H9 (cell line): ENCODE measurements around the gene MAN1B1. TPM values are rescaled to one million over a fixed set of nuclear protein-coding genes. Genes with fewer than 3 reads are reported as not detected.

Experiments used
- DNase-seq: peaks from one replicate; pipeline ENCODE4 v3.0.0-alpha.2; 2017
- H2AFZ ChIP-seq: one replicate; pipeline ENCODE4 v1.6.1; 2013; ENCODE audit warnings: mild to moderate bottlenecking, low read length, control low read depth, moderate library complexity
- H2AK5ac ChIP-seq: 2 replicates; pipeline ENCODE4 v1.6.1; 2013; ENCODE audit warnings: low read length, control low read depth, mixed read lengths; ENCODE audit not compliant: insufficient read length
- H2BK120ac ChIP-seq: one replicate; pipeline ENCODE4 v1.6.1; 2013; ENCODE audit warnings: low read depth, mild to moderate bottlenecking, low read length, control low read depth, inconsistent platforms; ENCODE audit not compliant: poor library complexity, severe bottlenecking
- H2BK12ac ChIP-seq: 2 replicates; pipeline ENCODE4 v1.6.1; 2013; ENCODE audit warnings: low read length, control low read depth, mixed read lengths, low read depth; ENCODE audit not compliant: insufficient read length
- H2BK15ac ChIP-seq: 2 replicates; pipeline ENCODE4 v1.6.1; 2013; ENCODE audit warnings: low read depth, low read length, control low read depth
- H2BK20ac ChIP-seq: one replicate; pipeline ENCODE4 v1.6.1; 2013; ENCODE audit warnings: low read depth, mild to moderate bottlenecking, low read length, control low read depth, inconsistent platforms; ENCODE audit not compliant: poor library complexity, severe bottlenecking
- H2BK5ac ChIP-seq: 2 replicates; pipeline ENCODE4 v1.6.1; 2013; ENCODE audit warnings: low read length, control low read depth, mixed read lengths; ENCODE audit not compliant: insufficient read length
- H3K14ac ChIP-seq: 2 replicates; pipeline ENCODE4 v1.6.1; 2013; ENCODE audit warnings: low read length, control low read depth; ENCODE audit not compliant: insufficient read depth
- H3K18ac ChIP-seq: 2 replicates; pipeline ENCODE4 v1.6.1; 2013; ENCODE audit warnings: low read depth, mild to moderate bottlenecking, mixed read lengths, low read length, control low read depth; ENCODE audit not compliant: insufficient read length
- H3K23ac ChIP-seq: 2 replicates; pipeline ENCODE4 v1.6.1; 2013; ENCODE audit warnings: low read length, control low read depth, mixed read lengths, low read depth; ENCODE audit not compliant: insufficient read length
- H3K23me2 ChIP-seq: 2 replicates; pipeline ENCODE4 v1.6.1; 2013; ENCODE audit warnings: low read depth, mild to moderate bottlenecking, mixed read lengths, low read length, control low read depth; ENCODE audit not compliant: insufficient read length, poor library complexity, severe bottlenecking
- H3K27ac ChIP-seq: 2 replicates; pipeline ENCODE4 v1.5.1; 2013; ENCODE audit warnings: low read length, control low read depth, mixed read lengths, low read depth; ENCODE audit not compliant: insufficient read length
- H3K27me3 ChIP-seq: 2 replicates; pipeline ENCODE4 v1.6.1; 2013; ENCODE audit warnings: low read length, control low read depth, inconsistent platforms; ENCODE audit not compliant: insufficient read depth
- H3K4ac ChIP-seq: 2 replicates; pipeline ENCODE4 v1.6.1; 2013; ENCODE audit warnings: low read depth, mild to moderate bottlenecking, control low read depth, inconsistent platforms, low read length, moderate library complexity
- H3K4me1 ChIP-seq: 2 replicates; pipeline ENCODE4 v1.6.1; 2013; ENCODE audit warnings: low read length, control low read depth, inconsistent platforms; ENCODE audit not compliant: insufficient read depth
- H3K4me2 ChIP-seq: 2 replicates; pipeline ENCODE4 v1.6.1; 2013; ENCODE audit warnings: low read length, control low read depth, mixed read lengths; ENCODE audit not compliant: insufficient read length, insufficient read depth
- H3K56ac ChIP-seq: 2 replicates; pipeline ENCODE4 v1.6.1; 2013; ENCODE audit warnings: low read depth, mild to moderate bottlenecking, mixed read lengths, low read length, control low read depth; ENCODE audit not compliant: insufficient read length
- H3K79me1 ChIP-seq: 2 replicates; pipeline ENCODE4 v1.6.1; 2013; ENCODE audit warnings: low read depth, mild to moderate bottlenecking, moderate library complexity, low read length, control low read depth, inconsistent platforms; ENCODE audit not compliant: insufficient read depth, poor library complexity, severe bottlenecking
- H3K79me2 ChIP-seq: 2 replicates; pipeline ENCODE4 v1.6.1; 2013; ENCODE audit warnings: low read length, control low read depth, inconsistent platforms; ENCODE audit not compliant: insufficient read depth
- H3K9ac ChIP-seq: 2 replicates; pipeline ENCODE4 v1.6.1; 2013; ENCODE audit warnings: low read length, control low read depth, mixed read lengths; ENCODE audit not compliant: insufficient read length; ENCODE audit errors: extremely low read depth
- H3K9me3 ChIP-seq: one replicate; pipeline ENCODE4 v1.6.1; 2013; ENCODE audit warnings: low read depth, low read length, inconsistent platforms; ENCODE audit not compliant: control insufficient read depth
- H3T11ph ChIP-seq: one replicate; pipeline ENCODE4 v1.6.1; 2013; ENCODE audit warnings: mild to moderate bottlenecking, low read length, control low read depth, inconsistent platforms
- H4K20me1 ChIP-seq: one replicate; pipeline ENCODE4 v1.6.1; 2013; ENCODE audit not compliant: control insufficient read depth, insufficient read length, insufficient read depth
- H4K5ac ChIP-seq: 2 replicates; pipeline ENCODE4 v1.6.1; 2013; ENCODE audit warnings: low read depth, mild to moderate bottlenecking, mixed read lengths, low read length, control low read depth; ENCODE audit not compliant: insufficient read length
- H4K8ac ChIP-seq: replicated peaks from 2 replicates; pipeline ENCODE4 v1.6.1; 2013; ENCODE audit warnings: low read length, control low read depth, mixed read lengths, low read depth; ENCODE audit not compliant: insufficient read length
- H4K91ac ChIP-seq: 2 replicates; pipeline ENCODE4 v1.6.1; 2013; ENCODE audit warnings: low read depth, mild to moderate bottlenecking, moderate library complexity, mixed read lengths, low read length, control low read depth; ENCODE audit not compliant: insufficient read length
- H3K27ac Mint-ChIP-seq, 3 experiments: 2 replicates in 2 of 3; 3 replicates in 1 of 3; pipeline ENCODE4 v1.8.0; 2020 to 2021; ENCODE audit warnings: mixed read lengths in 3 of 3, mild to moderate bottlenecking in 1 of 3, moderate library complexity in 1 of 3
- H3K27me3 Mint-ChIP-seq: 2 replicates; pipeline ENCODE4 v1.8.0; 2021; ENCODE audit warnings: low read depth, mild to moderate bottlenecking, moderate library complexity, mixed read lengths
- H3K36me3 Mint-ChIP-seq, 3 experiments: 2 replicates in 2 of 3; 3 replicates in 1 of 3; pipeline ENCODE4 v1.8.0; 2020 to 2021; ENCODE audit warnings: low read depth in 3 of 3, mixed read lengths in 3 of 3; ENCODE audit not compliant: insufficient read depth in 1 of 3
- H3K4me1 Mint-ChIP-seq, 2 experiments: 2 replicates each; pipeline ENCODE4 v1.8.0; 2020; ENCODE audit warnings: mixed read lengths in 2 of 2
- H3K4me3 Mint-ChIP-seq, 2 experiments: 2 replicates in 1 of 2; 3 replicates in 1 of 2; pipeline ENCODE4 v1.8.0; 2020 to 2021; ENCODE audit warnings: mild to moderate bottlenecking in 2 of 2, mixed read lengths in 2 of 2, moderate library complexity in 1 of 2
- H3K9me3 Mint-ChIP-seq, 2 experiments: 2 replicates in 1 of 2; 3 replicates in 1 of 2; pipeline ENCODE4 v1.8.0; 2020; ENCODE audit warnings: mild to moderate bottlenecking in 2 of 2, mixed read lengths in 2 of 2, moderate library complexity in 1 of 2
- WGBS: extraction: QIAGEN DNeasy Blood & Tissue Kit; methylation state at CpG from one replicate; pipeline ENCODE4 v1.1.7; 2013; ENCODE audit warnings: missing lambda C conversion rate, low lambda C conversion rate, mixed read lengths; ENCODE audit not compliant: insufficient read length; ENCODE audit errors: extremely low coverage; 5-methylcytosine and 5-hydroxymethylcytosine counted together
- total RNA-seq: library from RNA; stranded (reverse); gene quantifications from 2 replicates; pipeline ENCODE4 v1.2.1, GENCODE V29; 2021
- TF ChIP-seq, protein P1 (sequence below): fragments of 200-600 bp; sonication (generic); conservative IDR thresholded peaks from 3 replicates; pipeline ENCODE4 v1.8.0; 2021; ENCODE audit warnings: antibody characterized with exemption, mild to moderate bottlenecking

MAN1B1 gene
- total RNA-seq, 1 experiment from 2014 or later = 34.9 TPM

DNA sequence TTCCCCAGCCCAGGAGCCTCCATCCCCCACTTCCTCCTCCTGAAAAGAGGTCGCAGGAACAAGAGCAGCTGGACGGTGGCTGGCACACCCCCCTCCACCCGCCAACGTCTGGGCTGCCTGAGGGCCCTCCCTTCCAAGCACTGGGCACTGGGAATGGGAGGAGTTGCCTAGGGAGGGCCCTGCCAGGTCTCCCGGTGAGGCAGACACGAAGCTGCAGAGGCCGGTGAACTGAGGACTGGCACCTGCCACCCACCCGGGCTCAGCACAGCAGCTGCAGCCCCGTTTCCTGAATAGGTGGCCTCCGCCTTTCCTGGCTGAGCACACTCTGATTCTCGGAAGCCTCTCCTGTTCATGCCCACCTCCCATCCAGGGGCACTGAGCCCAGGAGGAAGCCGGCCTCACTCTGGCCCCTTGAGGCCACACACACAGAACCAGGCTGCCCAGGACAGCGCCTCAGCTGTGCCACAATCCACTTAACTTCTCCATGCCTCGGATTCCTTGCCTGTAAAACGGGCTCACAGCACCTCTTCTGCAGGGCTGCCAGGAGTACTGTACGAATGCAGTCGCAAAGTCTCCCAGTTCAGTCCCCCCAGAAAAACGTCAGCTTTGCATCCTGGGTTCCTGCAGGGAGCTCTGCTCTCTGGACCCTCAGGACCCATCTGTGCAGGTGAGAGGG lies 42.1 kb upstream of the MAN1B1 start:
- no peak overlapping the region for H3K18ac ChIP-seq
- peaks cover 6% of the 10 kb centered on the region; the same call in 1 of the 2 replicates for H3K27me3 ChIP-seq
- Mint-ChIP-seq H3K27ac (no peak overlapping the region), H3K9me3 (no peaks in the 10 kb centered on the region), H3K4me3 (peak overlapping the region; percentile 65 to 80), H3K36me3 (peaks cover 0 to 2% (median 0%) of the 10 kb centered on the region in 3 experiments; a peak in 1 of 7 replicates), H3K4me1 (peaks cover 5 to 9% of the 10 kb centered on the region in 2 experiments), H3K27me3 (peaks cover 37% of the 10 kb centered on the region)
- H2AFZ ChIP-seq = no peak overlapping the region
- H4K5ac ChIP-seq = no peak overlapping the region
- H4K20me1 ChIP-seq = no peaks in the 10 kb centered on the region
- DNase-seq = no peak
- H3K56ac ChIP-seq = no peak overlapping the region
- peak overlapping the region; percentile 58 for H3K4me2 ChIP-seq
- H2BK15ac ChIP-seq = no peak overlapping the region
- no peak overlapping the region for H4K91ac ChIP-seq
- H3T11ph ChIP-seq = no peak overlapping the region
- WGBS = no CpG with 5 or more reads among the region's 18 CpGs
- H3K27ac ChIP-seq = no peak overlapping the region
- H3K4me1 ChIP-seq = no peaks in the 10 kb centered on the region
- TF ChIP-seq, protein P1, sequence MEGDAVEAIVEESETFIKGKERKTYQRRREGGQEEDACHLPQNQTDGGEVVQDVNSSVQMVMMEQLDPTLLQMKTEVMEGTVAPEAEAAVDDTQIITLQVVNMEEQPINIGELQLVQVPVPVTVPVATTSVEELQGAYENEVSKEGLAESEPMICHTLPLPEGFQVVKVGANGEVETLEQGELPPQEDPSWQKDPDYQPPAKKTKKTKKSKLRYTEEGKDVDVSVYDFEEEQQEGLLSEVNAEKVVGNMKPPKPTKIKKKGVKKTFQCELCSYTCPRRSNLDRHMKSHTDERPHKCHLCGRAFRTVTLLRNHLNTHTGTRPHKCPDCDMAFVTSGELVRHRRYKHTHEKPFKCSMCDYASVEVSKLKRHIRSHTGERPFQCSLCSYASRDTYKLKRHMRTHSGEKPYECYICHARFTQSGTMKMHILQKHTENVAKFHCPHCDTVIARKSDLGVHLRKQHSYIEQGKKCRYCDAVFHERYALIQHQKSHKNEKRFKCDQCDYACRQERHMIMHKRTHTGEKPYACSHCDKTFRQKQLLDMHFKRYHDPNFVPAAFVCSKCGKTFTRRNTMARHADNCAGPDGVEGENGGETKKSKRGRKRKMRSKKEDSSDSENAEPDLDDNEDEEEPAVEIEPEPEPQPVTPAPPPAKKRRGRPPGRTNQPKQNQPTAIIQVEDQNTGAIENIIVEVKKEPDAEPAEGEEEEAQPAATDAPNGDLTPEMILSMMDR = no peak
- H3K79me2 ChIP-seq = peaks cover 2% of the 10 kb centered on the region; the same call in 1 of the 2 replicates
- H2BK20ac ChIP-seq = no peak overlapping the region
- no peaks in the 10 kb centered on the region for H3K9me3 ChIP-seq
- H2BK120ac ChIP-seq = no peak overlapping the region
- H4K8ac ChIP-seq = no peak overlapping the region
- H2BK5ac ChIP-seq = no peak overlapping the region
- no peaks in the 10 kb centered on the region for H3K79me1 ChIP-seq
- no peak overlapping the region for H3K9ac ChIP-seq
- H3K23ac ChIP-seq = no peak overlapping the region
- no peak overlapping the region for H3K14ac ChIP-seq
- no peak overlapping the region for H2AK5ac ChIP-seq
- H3K4ac ChIP-seq = no peak overlapping the region
- H3K23me2 ChIP-seq = peaks cover 11% of the 10 kb centered on the region
- H2BK12ac ChIP-seq = no peak overlapping the region
